ENCODE data around the gene DNM3.

Gene DNM3

DNA sequence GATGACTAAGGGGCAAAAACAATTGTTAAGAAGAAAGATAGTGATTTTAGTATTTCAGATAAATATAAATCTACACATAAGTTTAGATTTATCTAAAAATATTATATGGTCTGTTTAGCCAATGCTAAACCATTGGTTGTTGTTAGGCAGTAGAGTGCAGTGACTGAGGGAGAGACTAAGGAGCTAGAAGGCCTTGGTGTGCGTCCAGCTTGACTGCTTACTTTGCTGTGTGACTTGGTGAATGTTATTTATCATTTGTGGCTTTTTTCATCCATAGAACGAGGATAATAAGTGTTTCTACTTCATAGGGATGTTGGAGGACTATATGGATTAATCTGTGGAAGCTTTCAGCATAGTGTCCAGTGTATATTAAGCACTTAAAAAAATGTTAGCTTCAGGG is 314.5 kb downstream of the DNM3 start (continued):
- TF ChIP-seq, protein P1, sequence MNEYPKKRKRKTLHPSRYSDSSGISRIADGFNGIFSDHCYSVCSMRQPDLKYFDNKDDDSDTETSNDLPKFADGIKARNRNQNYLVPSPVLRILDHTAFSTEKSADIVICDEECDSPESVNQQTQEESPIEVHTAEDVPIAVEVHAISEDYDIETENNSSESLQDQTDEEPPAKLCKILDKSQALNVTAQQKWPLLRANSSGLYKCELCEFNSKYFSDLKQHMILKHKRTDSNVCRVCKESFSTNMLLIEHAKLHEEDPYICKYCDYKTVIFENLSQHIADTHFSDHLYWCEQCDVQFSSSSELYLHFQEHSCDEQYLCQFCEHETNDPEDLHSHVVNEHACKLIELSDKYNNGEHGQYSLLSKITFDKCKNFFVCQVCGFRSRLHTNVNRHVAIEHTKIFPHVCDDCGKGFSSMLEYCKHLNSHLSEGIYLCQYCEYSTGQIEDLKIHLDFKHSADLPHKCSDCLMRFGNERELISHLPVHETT (tag by site-specific recombination; IDR thresholded peaks at IDR 0.05), result no peak
- TF ChIP-seq ZNF169 (tag by site-specific recombination; IDR thresholded peaks at IDR 0.05), result no peak
- TF ChIP-seq ZNF560 (tag by site-specific recombination; IDR thresholded peaks at IDR 0.05; ENCODE audit: borderline replicate concordance), result no peak

DNA sequence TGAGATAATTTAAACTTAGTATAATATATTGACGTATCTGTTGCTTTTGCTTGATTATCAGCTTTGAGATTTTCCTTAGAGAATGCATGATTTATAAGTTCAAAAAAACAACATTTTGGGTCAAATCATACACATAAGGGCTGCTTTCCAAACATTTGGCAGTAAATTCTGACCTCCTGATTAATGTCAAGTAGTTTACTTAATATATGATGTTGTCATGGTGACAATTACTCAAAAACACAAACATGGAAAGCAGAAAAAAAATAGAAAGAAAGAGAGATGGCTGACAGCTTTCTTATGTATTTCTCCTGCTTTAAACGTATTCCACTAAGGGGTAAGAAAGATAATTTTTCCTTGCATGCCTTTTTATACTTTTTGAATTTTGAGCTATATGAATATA is 320.9 kb downstream of the DNM3 start:
- Histone ChIP-seq H3K36me3 (ENCODE audit: control insufficient read depth in 2 of 2, insufficient read depth in 1 of 2, low read length in 2 of 2) (no peaks in the 10 kb centered on the region), H3K9me3 (ENCODE audit: control insufficient read depth, insufficient read depth, low read depth, low read length) (no peaks in the 10 kb centered on the region), H3K4me3 (ENCODE audit: low read depth, low read length) (no peak overlapping the region), H3K4me1 (ENCODE audit: control insufficient read depth, insufficient read depth, low read length) (no peaks in the 10 kb centered on the region), H3K27ac (ENCODE audit: extremely low read depth, low read depth, low read length) (no peak overlapping the region)
- ChIA-PET POLR2A (no interaction called here), CTCF (interaction anchor here (0.7 to 1.2 kb wide), 2 partner anchors 57 to 197 kb away, joined by 3 to 5 read pairs; no protein-coding TSS in a partner anchor)
- no peak for TF ChIP-seq ZNF121 (tag by site-specific recombination; IDR thresholded peaks at IDR 0.05)

DNA sequence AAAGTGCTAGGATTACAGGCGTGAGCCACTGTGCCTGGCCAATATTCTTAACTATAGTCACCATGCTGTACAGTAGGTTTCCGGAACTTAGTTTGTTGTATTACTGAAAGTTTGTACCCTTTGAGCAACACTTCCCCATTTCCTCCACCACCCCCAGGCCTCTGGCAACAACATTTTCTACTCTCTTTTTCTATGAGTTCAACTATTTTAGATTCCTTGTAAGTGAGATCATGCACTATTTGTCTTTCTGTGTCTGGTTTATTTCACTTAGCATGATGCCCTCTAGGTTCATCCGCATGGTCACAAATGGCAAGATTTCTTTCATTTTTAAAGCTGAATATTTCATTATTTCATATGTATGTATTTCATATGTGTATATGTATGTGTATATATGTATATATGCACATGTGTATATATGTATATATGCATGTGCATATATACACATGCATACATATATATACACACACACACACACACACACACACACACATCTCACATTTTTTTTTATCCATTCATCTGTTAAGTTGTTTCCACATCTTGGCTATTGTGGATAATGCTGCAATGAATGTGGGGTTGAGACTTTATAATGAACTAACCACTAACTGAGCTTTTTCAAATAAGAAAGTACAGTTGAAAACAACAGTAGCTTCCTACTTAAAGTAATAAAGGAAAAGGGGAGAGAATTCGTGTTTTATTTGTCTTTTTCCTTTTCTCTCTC is 322.4 kb downstream of the DNM3 start:
- ChIA-PET POLR2A (no interaction called here), CTCF (no interaction called here)
- TF ChIP-seq, protein P2, sequence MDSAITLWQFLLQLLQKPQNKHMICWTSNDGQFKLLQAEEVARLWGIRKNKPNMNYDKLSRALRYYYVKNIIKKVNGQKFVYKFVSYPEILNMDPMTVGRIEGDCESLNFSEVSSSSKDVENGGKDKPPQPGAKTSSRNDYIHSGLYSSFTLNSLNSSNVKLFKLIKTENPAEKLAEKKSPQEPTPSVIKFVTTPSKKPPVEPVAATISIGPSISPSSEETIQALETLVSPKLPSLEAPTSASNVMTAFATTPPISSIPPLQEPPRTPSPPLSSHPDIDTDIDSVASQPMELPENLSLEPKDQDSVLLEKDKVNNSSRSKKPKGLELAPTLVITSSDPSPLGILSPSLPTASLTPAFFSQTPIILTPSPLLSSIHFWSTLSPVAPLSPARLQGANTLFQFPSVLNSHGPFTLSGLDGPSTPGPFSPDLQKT (IDR thresholded peaks at IDR 0.05; ENCODE audit: borderline replicate concordance, low read depth, low read length), result no peak
- TF ChIP-seq ZNF654 (tag by site-specific recombination; IDR thresholded peaks at IDR 0.05; ENCODE audit: low read depth) (no peak), ZNF423 (tag by site-specific recombination; IDR thresholded peaks at IDR 0.05) (no peak), ZNF433 (tag by site-specific recombination; IDR thresholded peaks at IDR 0.05; ENCODE audit: low read depth) (no peak), ZNF169 (tag by site-specific recombination; IDR thresholded peaks at IDR 0.05) (no peak), HOXC10 (CRISPR knock-in tag; IDR thresholded peaks at IDR 0.05) (no peak), ZNF184 (tag by site-specific recombination; IDR thresholded peaks at IDR 0.05) (no peak), ZNF670 (tag by site-specific recombination; IDR thresholded peaks at IDR 0.05; ENCODE audit: low read depth) (no peak), GLI4 (tag by site-specific recombination; IDR thresholded peaks at IDR 0.05) (no peak), ZNF112 (tag by site-specific recombination; IDR thresholded peaks at IDR 0.05) (no peak), SCRT2 (tag by site-specific recombination; IDR thresholded peaks at IDR 0.05) (no peak)
- TF ChIP-seq, protein P3, sequence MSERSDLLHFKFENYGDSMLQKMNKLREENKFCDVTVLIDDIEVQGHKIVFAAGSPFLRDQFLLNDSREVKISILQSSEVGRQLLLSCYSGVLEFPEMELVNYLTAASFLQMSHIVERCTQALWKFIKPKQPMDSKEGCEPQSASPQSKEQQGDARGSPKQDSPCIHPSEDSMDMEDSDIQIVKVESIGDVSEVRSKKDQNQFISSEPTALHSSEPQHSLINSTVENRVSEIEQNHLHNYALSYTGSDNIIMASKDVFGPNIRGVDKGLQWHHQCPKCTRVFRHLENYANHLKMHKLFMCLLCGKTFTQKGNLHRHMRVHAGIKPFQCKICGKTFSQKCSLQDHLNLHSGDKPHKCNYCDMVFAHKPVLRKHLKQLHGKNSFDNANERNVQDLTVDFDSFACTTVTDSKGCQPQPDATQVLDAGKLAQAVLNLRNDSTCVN (tag by site-specific recombination; optimal IDR thresholded peaks at IDR 0.05), result no peak
- TF ChIP-seq, protein P4, sequence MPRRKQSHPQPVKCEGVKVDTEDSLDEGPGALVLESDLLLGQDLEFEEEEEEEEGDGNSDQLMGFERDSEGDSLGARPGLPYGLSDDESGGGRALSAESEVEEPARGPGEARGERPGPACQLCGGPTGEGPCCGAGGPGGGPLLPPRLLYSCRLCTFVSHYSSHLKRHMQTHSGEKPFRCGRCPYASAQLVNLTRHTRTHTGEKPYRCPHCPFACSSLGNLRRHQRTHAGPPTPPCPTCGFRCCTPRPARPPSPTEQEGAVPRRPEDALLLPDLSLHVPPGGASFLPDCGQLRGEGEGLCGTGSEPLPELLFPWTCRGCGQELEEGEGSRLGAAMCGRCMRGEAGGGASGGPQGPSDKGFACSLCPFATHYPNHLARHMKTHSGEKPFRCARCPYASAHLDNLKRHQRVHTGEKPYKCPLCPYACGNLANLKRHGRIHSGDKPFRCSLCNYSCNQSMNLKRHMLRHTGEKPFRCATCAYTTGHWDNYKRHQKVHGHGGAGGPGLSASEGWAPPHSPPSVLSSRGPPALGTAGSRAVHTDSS (tag by site-specific recombination; IDR thresholded peaks at IDR 0.05), result no peak
- TF ChIP-seq, protein P5, sequence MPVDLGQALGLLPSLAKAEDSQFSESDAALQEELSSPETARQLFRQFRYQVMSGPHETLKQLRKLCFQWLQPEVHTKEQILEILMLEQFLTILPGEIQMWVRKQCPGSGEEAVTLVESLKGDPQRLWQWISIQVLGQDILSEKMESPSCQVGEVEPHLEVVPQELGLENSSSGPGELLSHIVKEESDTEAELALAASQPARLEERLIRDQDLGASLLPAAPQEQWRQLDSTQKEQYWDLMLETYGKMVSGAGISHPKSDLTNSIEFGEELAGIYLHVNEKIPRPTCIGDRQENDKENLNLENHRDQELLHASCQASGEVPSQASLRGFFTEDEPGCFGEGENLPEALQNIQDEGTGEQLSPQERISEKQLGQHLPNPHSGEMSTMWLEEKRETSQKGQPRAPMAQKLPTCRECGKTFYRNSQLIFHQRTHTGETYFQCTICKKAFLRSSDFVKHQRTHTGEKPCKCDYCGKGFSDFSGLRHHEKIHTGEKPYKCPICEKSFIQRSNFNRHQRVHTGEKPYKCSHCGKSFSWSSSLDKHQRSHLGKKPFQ (tag by site-specific recombination; IDR thresholded peaks at IDR 0.05), result no peak
- TF ChIP-seq, protein P6, sequence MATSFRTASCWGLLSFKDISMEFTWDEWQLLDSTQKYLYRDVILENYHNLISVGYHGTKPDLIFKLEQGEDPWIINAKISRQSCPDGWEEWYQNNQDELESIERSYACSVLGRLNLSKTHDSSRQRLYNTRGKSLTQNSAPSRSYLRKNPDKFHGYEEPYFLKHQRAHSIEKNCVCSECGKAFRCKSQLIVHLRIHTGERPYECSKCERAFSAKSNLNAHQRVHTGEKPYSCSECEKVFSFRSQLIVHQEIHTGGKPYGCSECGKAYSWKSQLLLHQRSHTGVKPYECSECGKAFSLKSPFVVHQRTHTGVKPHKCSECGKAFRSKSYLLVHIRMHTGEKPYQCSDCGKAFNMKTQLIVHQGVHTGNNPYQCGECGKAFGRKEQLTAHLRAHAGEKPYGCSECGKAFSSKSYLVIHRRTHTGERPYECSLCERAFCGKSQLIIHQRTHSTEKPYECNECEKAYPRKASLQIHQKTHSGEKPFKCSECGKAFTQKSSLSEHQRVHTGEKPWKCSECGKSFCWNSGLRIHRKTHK (tag by site-specific recombination; IDR thresholded peaks at IDR 0.05), result no peak

More for the DNA sequence above, 322.4 kb downstream of the DNM3 start:
- H3K27ac ChIP-seq (ENCODE audit: extremely low read depth, low read depth, low read length), result no peak overlapping the region
- H3K36me3 ChIP-seq (ENCODE audit: control insufficient read depth in 2 of 2, insufficient read depth in 1 of 2, low read length in 2 of 2), result no peaks in the 10 kb centered on the region
- no peaks in the 10 kb centered on the region for H3K4me1 ChIP-seq (ENCODE audit: control insufficient read depth, insufficient read depth, low read length)
- H3K9me3 ChIP-seq (ENCODE audit: control insufficient read depth, insufficient read depth, low read depth, low read length), result no peaks in the 10 kb centered on the region
- H3K4me3 ChIP-seq (ENCODE audit: low read depth, low read length), result no peak overlapping the region
